H1 (cell line): Measurements from ENCODE around the gene C13orf42. TPM values are rescaled to one million over a fixed set of nuclear protein-coding genes. Genes with fewer than 3 reads are reported as not detected.

Experiments used
- CTCF ChIA-PET: fragments of 300-600 bp; sonication (Branson Sonifier 250); formaldehyde crosslinking; loops from one replicate; lab custom pipeline; 2021; ENCODE audit not compliant: partially characterized antibody; lab: Charles Lee
- POLR2A ChIA-PET: fragments of 300-600 bp; sonication (Branson Sonifier 250); formaldehyde crosslinking; loops from one replicate; lab custom pipeline; 2021; ENCODE audit warnings: inconsistent platforms; ENCODE audit not compliant: partially characterized antibody; lab: Charles Lee
- DNase-seq, 2 experiments: peaks; one replicate each; pipeline versions ENCODE4 v3.0.0 to v3.0.0-alpha.2; 2010 to 2022; ENCODE audit warnings: low spot score in 2 of 2, low read depth in 1 of 2, mixed read lengths in 1 of 2
- FAIRE-seq: peaks from 2 replicates; lab custom pipeline; 2011; peaks lifted over from hg19 to GRCh38; lab: Jason Lieb, UNC
- H2AFZ ChIP-seq: 2 replicates; pipeline ENCODE4 v1.8.1; 2012; ENCODE audit warnings: low read length, inconsistent platforms
- H2AK5ac ChIP-seq: 2 replicates; pipeline ENCODE4 v1.6.1; 2013; ENCODE audit warnings: low read depth, low read length
- H2BK120ac ChIP-seq: replicated peaks from 2 replicates; pipeline ENCODE3; 2013; ENCODE audit warnings: low read depth, low read length, inconsistent platforms
- H2BK12ac ChIP-seq: 2 replicates; pipeline ENCODE4 v1.6.1; 2013; ENCODE audit warnings: low read depth, low read length
- H2BK15ac ChIP-seq: 2 replicates; pipeline ENCODE4 v1.6.1; 2013; ENCODE audit warnings: low read length
- H2BK20ac ChIP-seq: 2 replicates; pipeline ENCODE4 v1.6.1; 2013; ENCODE audit warnings: low read length
- H2BK5ac ChIP-seq: 2 replicates; pipeline ENCODE4 v1.6.1; 2013; ENCODE audit warnings: low read depth, low read length
- H3K14ac ChIP-seq: 2 replicates; pipeline ENCODE4 v1.6.1; 2013; ENCODE audit warnings: inconsistent platforms; ENCODE audit not compliant: insufficient read length
- H3K18ac ChIP-seq: 2 replicates; pipeline ENCODE4 v1.6.1; 2013; ENCODE audit warnings: low read length; ENCODE audit errors: extremely low read depth
- H3K23ac ChIP-seq: 2 replicates; pipeline ENCODE4 v1.6.1; 2013; ENCODE audit warnings: inconsistent platforms; ENCODE audit not compliant: insufficient read length
- H3K23me2 ChIP-seq: 2 replicates; pipeline ENCODE4 v1.6.1; 2013; ENCODE audit warnings: low read depth, low read length
- H3K27ac ChIP-seq: 2 replicates; pipeline ENCODE4 v1.6.1; 2011; ENCODE audit warnings: low read depth, low read length, inconsistent platforms
- H3K27me3 ChIP-seq, 4 experiments: replicated peaks in 1 of 4; 1 replicate in 1 of 4; 2 replicates in 3 of 4; pipeline versions ENCODE4 v1.6.1 to v1.8.1; 2011 to 2013; ENCODE audit warnings: low read length in 3 of 4, mild to moderate bottlenecking in 3 of 4, inconsistent platforms in 2 of 4, mixed read lengths in 2 of 4, moderate library complexity in 1 of 4; ENCODE audit not compliant: control insufficient read depth in 3 of 4, insufficient read depth in 3 of 4; ENCODE audit errors: extremely low read depth in 1 of 4
- H3K36me3 ChIP-seq, 4 experiments: 2 replicates each; pipeline versions ENCODE4 v1.6.1 to v1.8.1; 2011 to 2013; ENCODE audit warnings: mild to moderate bottlenecking in 4 of 4, low read length in 3 of 4, moderate library complexity in 2 of 4, control low read depth in 1 of 4, inconsistent platforms in 1 of 4; ENCODE audit not compliant: insufficient read depth in 4 of 4, control insufficient read depth in 2 of 4
- H3K4ac ChIP-seq: replicated peaks from 2 replicates; pipeline ENCODE3; 2013; ENCODE audit warnings: low read length, low read depth, mixed read lengths, inconsistent platforms; ENCODE audit not compliant: insufficient read length
- H3K4me1 ChIP-seq, 4 experiments: replicated peaks in 1 of 4; 1 replicate in 1 of 4; 2 replicates in 3 of 4; pipeline versions ENCODE4 v1.6.1 to v1.8.1; 2011 to 2013; ENCODE audit warnings: low read length in 3 of 4, inconsistent platforms in 2 of 4, mixed read lengths in 1 of 4; ENCODE audit not compliant: insufficient read depth in 4 of 4, control insufficient read depth in 3 of 4
- H3K4me2 ChIP-seq, 2 experiments: 2 replicates each; pipeline versions ENCODE4 v1.6.1 to v1.8.1; 2011 to 2013; ENCODE audit warnings: low read depth in 2 of 2, low read length in 2 of 2, control low read depth in 1 of 2, inconsistent platforms in 1 of 2, mild to moderate bottlenecking in 1 of 2; ENCODE audit not compliant: insufficient read depth in 1 of 2
- H3K4me3 ChIP-seq, 4 experiments: fragments of 200-600, 300-600 bp in 1 of 4; sonication (generic), shearing (Covaris generic), sonication (Bioruptor Twin) in 1 of 4; 2 replicates each; pipeline versions ENCODE4 v1.5.1 to v1.8.1; 2011 to 2016; ENCODE audit warnings: low read length in 4 of 4, low read depth in 3 of 4, control low read depth in 2 of 4, inconsistent platforms in 2 of 4, mild to moderate bottlenecking in 2 of 4, mixed read lengths in 1 of 4, moderate library complexity in 1 of 4; ENCODE audit not compliant: insufficient read depth in 2 of 4; ENCODE audit errors: extremely low read depth in 1 of 4
- H3K56ac ChIP-seq: replicated peaks from 2 replicates; pipeline ENCODE3; 2013; ENCODE audit warnings: low read depth, mild to moderate bottlenecking, mixed read lengths, low read length, inconsistent platforms; ENCODE audit not compliant: insufficient read length
- H3K79me1 ChIP-seq: 2 replicates; pipeline ENCODE4 v1.6.1; 2013; ENCODE audit warnings: low read depth, low read length, control low read depth
- H3K79me2 ChIP-seq, 2 experiments: 2 replicates each; pipeline versions ENCODE4 v1.6.1 to v1.8.1; 2012 to 2013; ENCODE audit warnings: low read length in 2 of 2, mild to moderate bottlenecking in 2 of 2, inconsistent platforms in 1 of 2; ENCODE audit not compliant: insufficient read depth in 2 of 2, control insufficient read depth in 1 of 2
- H3K9ac ChIP-seq, 4 experiments: replicated peaks in 1 of 4; 1 replicate in 1 of 4; 2 replicates in 3 of 4; pipeline versions ENCODE4 v1.6.1 to v1.8.1; 2011 to 2013; ENCODE audit warnings: low read depth in 3 of 4, low read length in 3 of 4, control low read depth in 2 of 4, mild to moderate bottlenecking in 2 of 4, moderate library complexity in 2 of 4, inconsistent platforms in 1 of 4; ENCODE audit errors: extremely low read depth in 1 of 4
- H3K9me3 ChIP-seq, 2 experiments: 2 replicates each; pipeline versions ENCODE4 v1.6.1 to v1.8.1; 2012 to 2013; ENCODE audit warnings: mild to moderate bottlenecking in 2 of 2, moderate library complexity in 2 of 2, control low read depth in 1 of 2, inconsistent platforms in 1 of 2, low read depth in 1 of 2, low read length in 1 of 2, mixed read lengths in 1 of 2; ENCODE audit not compliant: insufficient read depth in 2 of 2
- H4K20me1 ChIP-seq, 2 experiments: replicated peaks in 1 of 2; 2 replicates each; pipeline versions ENCODE3 to v1.8.1; 2011 to 2013; ENCODE audit warnings: inconsistent platforms in 2 of 2, low read length in 2 of 2, mild to moderate bottlenecking in 1 of 2; ENCODE audit not compliant: insufficient read depth in 2 of 2, control insufficient read depth in 1 of 2
- H4K5ac ChIP-seq: 2 replicates; pipeline ENCODE4 v1.6.1; 2013; ENCODE audit warnings: low read length, low read depth, mixed read lengths, inconsistent platforms; ENCODE audit not compliant: insufficient read length
- H4K8ac ChIP-seq: 2 replicates; pipeline ENCODE4 v1.8.0; 2013; ENCODE audit warnings: mild to moderate bottlenecking, moderate library complexity, low read length, inconsistent platforms; ENCODE audit not compliant: insufficient read depth; ENCODE audit errors: extremely low read depth
- H4K91ac ChIP-seq: replicated peaks from 2 replicates; pipeline ENCODE3; 2013; ENCODE audit warnings: low read length, mixed read lengths, inconsistent platforms; ENCODE audit not compliant: insufficient read length
- BRCA1 ChIP-seq: IDR thresholded peaks from 2 replicates; pipeline ENCODE4 v1.6.1; 2012; ENCODE audit warnings: low read depth, low read length, improper control_type of control experiment
- MAX ChIP-seq: IDR thresholded peaks from 2 replicates; pipeline ENCODE4 v1.6.1; 2012; ENCODE audit warnings: inconsistent platforms
- WGBS, 2 experiments: shearing (Covaris generic) in 1 of 2; methylation state at CpG; one replicate each; pipeline versions ENCODE4 v1.1.6 to v1.1.7; 2013 to 2015; ENCODE audit warnings: low lambda C conversion rate in 2 of 2, mixed read lengths in 2 of 2, inconsistent platforms in 1 of 2, low coverage in 1 of 2, missing lambda C conversion rate in 1 of 2; ENCODE audit not compliant: insufficient replicate concordance in 2 of 2, insufficient coverage in 1 of 2, insufficient read length in 1 of 2; ENCODE audit errors: extremely low coverage in 1 of 2, missing lambda C conversion rate in 1 of 2; 5-methylcytosine and 5-hydroxymethylcytosine counted together
- polyA plus RNA-seq, 7 experiments: library from polyadenylated mRNA; depleted of rRNA in 3 of 7; stranded (reverse) in 5 of 7; unstranded in 2 of 7; fragments of >200 nt in 5 of 7; fragments of 200-250 nt in 2 of 7; gene quantifications; 1 replicate in 5 of 7; 2 replicates in 1 of 7; 4 replicates in 1 of 7; pipeline versions ENCODE4 v1.2.1 to v1.2.3, GENCODE V29; 2011 to 2013; ENCODE audit warnings: missing spikeins in 2 of 7, mixed read lengths in 2 of 7
- total RNA-seq: library from RNA; stranded (reverse); fragmentation: NEBNext Ultra II Directional; extraction: Animal tissue kit (Norgen Biotek cat#: 25700); gene quantifications from 2 replicates; pipeline ENCODE4 v1.2.1, GENCODE V29; 2021

C13orf42 gene
- total and polyA plus RNA-seq, 2 of the 8 experiments (the other 6 are each of a cell fraction or from before 2014, with no cell fraction given): 9.9 to 10.1 TPM

- peak overlapping the region; percentile 56; the same call in 1 of the 2 replicates for H3K27ac ChIP-seq
- H4K91ac ChIP-seq: peak overlapping the region; percentile 94
- H3K4me2 ChIP-seq: peak overlapping the region; percentile 40 to 47; a peak in 3 of 4 replicates
- no peaks in the 10 kb centered on the region; a peak in 1 of 8 replicates for H3K36me3 ChIP-seq
- H3K79me1 ChIP-seq: no peaks in the 10 kb centered on the region
- H2BK15ac ChIP-seq: no peak overlapping the region
- H4K5ac ChIP-seq: peak overlapping the region; percentile 31
- WGBS, 2 experiments: 50% methylated on average over 7 of the region's 7 CpGs; no CpG with 5 or more reads in 1 of the 2 experiments
- H4K8ac ChIP-seq: no peak overlapping the region
- H3K4ac ChIP-seq: peak overlapping the region; percentile 82
- TF ChIP-seq BRCA1 (no peak), MAX (0 out of 2 replicates have a peak, but pooled peaks have one; percentile 1)
- peak overlapping the region; percentile 75 for H2BK12ac ChIP-seq
- no peak overlapping the region for H3K14ac ChIP-seq
- peaks cover 8 to 28% (median 25%) of the 10 kb centered on the region in 4 experiments for H3K4me1 ChIP-seq
- H3K9ac ChIP-seq: no peak overlapping the region
- H3K23ac ChIP-seq: no peak overlapping the region
- peak overlapping the region; percentile 98 for H2BK5ac ChIP-seq
- H3K4me3 ChIP-seq: no peak overlapping the region; a peak in 1 of 8 replicates
- peaks cover 3 to 6% of the 10 kb centered on the region in 2 experiments; a peak in 1 of 4 replicates for H3K9me3 ChIP-seq
- H2AFZ ChIP-seq: no peak overlapping the region
- DNase-seq: no peak
- H3K56ac ChIP-seq: no peak overlapping the region
- peak overlapping the region; percentile 8; the same call in 1 of the 2 replicates for H2AK5ac ChIP-seq
- peak overlapping the region; percentile 94 for H3K18ac ChIP-seq
- H2BK120ac ChIP-seq: peak overlapping the region; percentile 95
- peak overlapping the region; percentile 91; the same call in 1 of the 2 replicates for H2BK20ac ChIP-seq
- no peaks in the 10 kb centered on the region for H4K20me1 ChIP-seq
- no peaks in the 10 kb centered on the region for H3K27me3 ChIP-seq
- ChIA-PET POLR2A (interaction anchor here (0.9 to 21.2 kb wide), 10 partner anchors 8 to 97 kb away, joined by 3 to 494 read pairs (median 7); no protein-coding TSS in a partner anchor), CTCF (interaction anchor here (0.6 to 10.9 kb wide), 7 partner anchors 15 to 139 kb away, joined by 3 to 102 read pairs (median 6); no protein-coding TSS in a partner anchor)
- no peaks in the 10 kb centered on the region for H3K23me2 ChIP-seq
- no peak for FAIRE-seq
- H3K79me2 ChIP-seq: no peaks in the 10 kb centered on the region
These were observed 36.7 kb upstream of the C13orf42 start for GRCh38 chr13:51147732-51148131.
